ENCODE data around the gene CD40. TPM values are rescaled to one million over a fixed set of nuclear protein-coding genes. Genes with fewer than 3 reads are reported as not detected.

Gene CD40
- polyA plus RNA-seq, 1 experiment, result 0.21 TPM

DNA sequence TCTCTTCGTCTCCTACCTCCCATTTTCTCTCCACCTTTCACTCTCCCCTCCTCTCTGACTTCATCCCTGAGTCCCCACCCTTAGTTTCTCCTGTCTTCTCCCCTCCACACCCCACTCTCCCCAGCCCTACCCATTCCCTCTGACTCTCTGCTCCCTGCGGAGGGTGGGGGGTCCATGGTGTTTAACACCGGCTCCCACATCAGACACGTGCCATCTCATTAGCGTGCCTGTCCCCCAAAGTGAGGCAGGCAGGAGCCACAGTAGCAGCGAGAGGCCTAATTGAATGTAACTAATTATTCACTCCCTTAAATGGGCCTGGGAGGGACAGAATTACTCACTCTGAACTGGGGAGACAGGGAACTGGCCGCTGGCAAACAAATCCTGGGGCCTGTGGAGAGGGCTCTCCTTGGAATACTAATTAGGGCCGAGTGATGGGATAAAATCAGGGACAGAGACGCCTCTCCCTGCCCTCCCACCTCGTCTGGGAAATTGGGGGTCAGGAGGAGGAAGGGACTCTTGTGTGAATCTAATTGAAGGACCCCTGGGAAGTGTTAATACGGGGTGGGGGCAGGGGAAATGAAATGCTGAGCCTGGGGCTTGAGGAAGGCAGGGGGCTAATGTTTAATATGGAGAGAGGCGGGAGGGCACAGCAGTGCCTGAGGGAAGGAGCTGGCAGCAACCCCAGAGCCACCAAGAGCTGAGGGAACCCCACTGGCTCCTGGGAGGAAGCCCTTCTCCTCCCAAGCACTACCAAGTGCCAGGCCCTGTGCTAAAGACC, 17.9 kb downstream of the CD40 start:
- TF ChIP-seq, protein P1, sequence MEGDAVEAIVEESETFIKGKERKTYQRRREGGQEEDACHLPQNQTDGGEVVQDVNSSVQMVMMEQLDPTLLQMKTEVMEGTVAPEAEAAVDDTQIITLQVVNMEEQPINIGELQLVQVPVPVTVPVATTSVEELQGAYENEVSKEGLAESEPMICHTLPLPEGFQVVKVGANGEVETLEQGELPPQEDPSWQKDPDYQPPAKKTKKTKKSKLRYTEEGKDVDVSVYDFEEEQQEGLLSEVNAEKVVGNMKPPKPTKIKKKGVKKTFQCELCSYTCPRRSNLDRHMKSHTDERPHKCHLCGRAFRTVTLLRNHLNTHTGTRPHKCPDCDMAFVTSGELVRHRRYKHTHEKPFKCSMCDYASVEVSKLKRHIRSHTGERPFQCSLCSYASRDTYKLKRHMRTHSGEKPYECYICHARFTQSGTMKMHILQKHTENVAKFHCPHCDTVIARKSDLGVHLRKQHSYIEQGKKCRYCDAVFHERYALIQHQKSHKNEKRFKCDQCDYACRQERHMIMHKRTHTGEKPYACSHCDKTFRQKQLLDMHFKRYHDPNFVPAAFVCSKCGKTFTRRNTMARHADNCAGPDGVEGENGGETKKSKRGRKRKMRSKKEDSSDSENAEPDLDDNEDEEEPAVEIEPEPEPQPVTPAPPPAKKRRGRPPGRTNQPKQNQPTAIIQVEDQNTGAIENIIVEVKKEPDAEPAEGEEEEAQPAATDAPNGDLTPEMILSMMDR (IDR thresholded peaks at IDR 0.05; ENCODE audit: low read depth, low read length), result no peak
- H3K9me3 ChIP-seq (ENCODE audit: control insufficient read depth, insufficient read depth, low read length), result no peaks in the 10 kb centered on the region
- POLR2A ChIA-PET, result no interaction called here
- peaks cover 32% of the 10 kb centered on the region for H3K27me3 ChIP-seq (ENCODE audit: control insufficient read depth, insufficient read depth, low read length)
- no peak for DNase-seq (ENCODE audit: low read depth, low spot score)
- H3K4me3 ChIP-seq (ENCODE audit: low read depth, low read length), result no peak overlapping the region
- CTCF ChIA-PET, result no interaction called here
- no peak overlapping the region for H3K27ac ChIP-seq (ENCODE audit: low read depth, low read length)

DNA sequence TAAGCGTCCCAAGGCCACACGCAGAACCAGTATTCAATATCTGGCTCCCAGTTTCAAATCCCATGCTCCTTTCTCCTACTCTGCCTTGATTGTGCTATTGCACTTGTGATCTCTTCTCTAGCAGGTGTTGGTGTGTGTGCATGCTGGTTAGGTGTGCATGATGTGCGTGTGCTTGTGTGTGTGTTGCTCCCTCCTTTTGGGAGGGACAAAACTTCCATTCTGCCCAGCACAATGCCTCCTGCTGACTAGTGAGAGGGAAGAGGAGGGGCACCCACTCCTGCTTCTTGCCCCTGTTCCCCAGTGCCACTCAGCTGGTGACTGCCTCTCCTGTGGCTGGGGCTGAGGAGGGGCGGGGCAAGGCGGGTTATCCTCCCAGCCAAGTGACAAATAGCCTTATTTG, 19.7 kb downstream of the CD40 start:
- TF ChIP-seq, protein P1 (IDR thresholded peaks at IDR 0.05; ENCODE audit: low read depth, low read length), result no peak
- H3K27ac ChIP-seq (ENCODE audit: low read depth, low read length), result no peak overlapping the region
- CTCF ChIA-PET, result interaction anchor here (0.6 kb wide), 1 partner anchor 199 kb away, joined by 5 read pairs; no protein-coding TSS in a partner anchor
- POLR2A ChIA-PET, result no interaction called here
- H3K9me3 ChIP-seq (ENCODE audit: control insufficient read depth, insufficient read depth, low read length), result no peaks in the 10 kb centered on the region
- no peak overlapping the region for H3K4me3 ChIP-seq (ENCODE audit: low read depth, low read length)
- H3K27me3 ChIP-seq (ENCODE audit: control insufficient read depth, insufficient read depth, low read length), result peaks cover 41% of the 10 kb centered on the region
- DNase-seq (ENCODE audit: low read depth, low spot score), result no peak

DNA sequence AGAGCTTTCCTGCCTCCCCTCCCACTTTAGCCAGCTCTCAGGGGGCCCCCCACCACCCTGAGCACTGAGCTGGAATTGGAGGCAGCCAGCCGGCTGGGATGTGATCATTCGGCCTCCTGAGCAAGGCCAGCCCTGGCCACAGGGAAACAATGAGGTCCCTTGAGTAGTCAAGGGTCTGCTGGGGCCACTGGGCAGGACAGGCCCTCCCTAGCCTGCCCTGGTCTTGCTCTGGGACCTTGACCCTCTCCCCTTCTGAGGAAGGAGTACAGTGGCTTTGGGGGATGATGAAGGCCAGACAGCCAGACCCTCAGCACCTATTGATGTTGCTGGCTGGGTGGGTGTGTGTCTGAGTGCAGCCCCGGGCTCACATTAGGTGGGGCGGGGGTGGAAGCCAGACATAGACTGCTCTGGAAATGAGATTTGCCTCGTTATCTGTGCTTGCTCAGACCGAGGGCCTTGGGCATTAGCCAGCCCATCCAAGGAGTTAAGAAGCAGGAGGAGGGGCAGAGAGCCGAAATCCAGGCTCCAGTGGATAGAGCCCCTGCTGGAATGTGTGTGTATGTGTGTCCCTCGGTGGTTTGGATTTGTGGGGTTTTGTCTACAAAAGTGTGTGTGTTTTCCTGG, 21.3 kb downstream of the CD40 start:
- DNase-seq (ENCODE audit: low read depth, low spot score), result no peak
- Histone ChIP-seq H3K27ac (ENCODE audit: low read depth, low read length) (no peak overlapping the region), H3K9me3 (ENCODE audit: control insufficient read depth, insufficient read depth, low read length) (no peaks in the 10 kb centered on the region), H3K4me3 (ENCODE audit: low read depth, low read length) (no peak overlapping the region), H3K27me3 (ENCODE audit: control insufficient read depth, insufficient read depth, low read length) (peaks cover 43% of the 10 kb centered on the region)
- ChIA-PET POLR2A (no interaction called here), CTCF (no interaction called here)
- TF ChIP-seq, protein P1 (IDR thresholded peaks at IDR 0.05; ENCODE audit: low read depth, low read length), result no peak

DNA sequence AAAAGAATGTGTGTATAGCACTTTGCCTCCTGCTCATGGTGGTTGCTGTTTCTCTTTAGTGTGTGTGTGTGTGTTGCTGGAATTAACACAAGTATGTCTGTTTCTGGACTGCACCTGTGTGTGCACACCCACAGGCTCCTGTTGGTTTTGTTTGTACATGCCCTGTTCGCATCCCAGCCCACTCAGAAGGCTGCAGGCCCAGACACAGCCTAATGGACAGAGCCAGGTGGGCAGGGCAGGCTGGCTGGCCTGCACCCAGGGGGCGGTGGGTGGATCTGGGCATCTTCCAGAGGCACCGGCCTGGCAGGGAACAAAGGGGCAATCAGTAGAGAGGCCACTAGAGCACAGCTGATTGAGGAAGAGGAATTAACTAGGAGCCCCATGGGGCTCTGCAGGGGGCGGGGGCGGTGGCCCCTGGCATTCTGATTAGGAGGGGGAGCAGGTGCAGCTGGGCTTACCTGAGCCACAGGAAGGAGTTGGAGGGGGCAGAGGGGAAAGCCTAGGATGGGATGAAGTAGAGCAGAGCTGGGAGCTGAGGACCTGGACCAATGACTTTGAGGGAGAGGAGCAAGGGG, 21.9 kb downstream of the CD40 start:
- POLR2A ChIA-PET, result no interaction called here
- DNase-seq (ENCODE audit: low read depth, low spot score), result no peak
- CTCF ChIA-PET, result interaction anchor here (1.5 kb wide), 1 partner anchor 12 kb away, joined by 4 read pairs; no protein-coding TSS in a partner anchor
- TF ChIP-seq, protein P1 (IDR thresholded peaks at IDR 0.05; ENCODE audit: low read depth, low read length), result no peak
- peaks cover 42% of the 10 kb centered on the region for H3K27me3 ChIP-seq (ENCODE audit: control insufficient read depth, insufficient read depth, low read length)
- no peak overlapping the region for H3K4me3 ChIP-seq (ENCODE audit: low read depth, low read length)
- no peaks in the 10 kb centered on the region for H3K9me3 ChIP-seq (ENCODE audit: control insufficient read depth, insufficient read depth, low read length)
- H3K27ac ChIP-seq (ENCODE audit: low read depth, low read length), result no peak overlapping the region

DNA sequence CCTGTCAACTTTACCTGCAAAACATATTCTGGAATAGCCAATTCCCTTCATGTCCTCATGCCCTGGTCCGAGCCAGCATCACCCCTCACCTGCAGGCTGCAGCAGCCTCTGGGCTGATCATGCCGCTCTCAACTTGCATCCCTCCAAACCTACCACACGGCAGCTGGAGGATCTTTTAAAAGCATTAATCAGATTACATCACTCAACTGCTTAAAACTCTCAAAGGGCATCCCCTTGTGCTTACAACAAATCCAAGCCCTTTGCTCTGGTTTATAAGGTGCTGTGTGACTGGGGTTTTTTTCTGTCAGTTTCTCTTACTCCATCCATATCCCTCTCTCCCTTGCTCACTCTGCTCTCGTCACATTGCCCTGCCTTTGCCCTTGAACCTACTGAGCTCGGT, 24.0 kb downstream of the CD40 start:
- H3K27me3 ChIP-seq (ENCODE audit: control insufficient read depth, insufficient read depth, low read length), result peaks cover 32% of the 10 kb centered on the region
- CTCF ChIA-PET, result no interaction called here
- POLR2A ChIA-PET, result no interaction called here
- no peak overlapping the region for H3K4me3 ChIP-seq (ENCODE audit: low read depth, low read length)
- H3K9me3 ChIP-seq (ENCODE audit: control insufficient read depth, insufficient read depth, low read length), result no peaks in the 10 kb centered on the region
- no peak overlapping the region for H3K27ac ChIP-seq (ENCODE audit: low read depth, low read length)
- DNase-seq (ENCODE audit: low read depth, low spot score), result no peak
- TF ChIP-seq, protein P1 (IDR thresholded peaks at IDR 0.05; ENCODE audit: low read depth, low read length), result no peak

All from AG04450 (cell line).